Measurements from ENCODE around the gene EML2.

Gene EML2

GRCh38 chr19:45677351-45678230, 38.4 kb upstream of the EML2 start (continued):
- TF ChIP-seq, protein P1, sequence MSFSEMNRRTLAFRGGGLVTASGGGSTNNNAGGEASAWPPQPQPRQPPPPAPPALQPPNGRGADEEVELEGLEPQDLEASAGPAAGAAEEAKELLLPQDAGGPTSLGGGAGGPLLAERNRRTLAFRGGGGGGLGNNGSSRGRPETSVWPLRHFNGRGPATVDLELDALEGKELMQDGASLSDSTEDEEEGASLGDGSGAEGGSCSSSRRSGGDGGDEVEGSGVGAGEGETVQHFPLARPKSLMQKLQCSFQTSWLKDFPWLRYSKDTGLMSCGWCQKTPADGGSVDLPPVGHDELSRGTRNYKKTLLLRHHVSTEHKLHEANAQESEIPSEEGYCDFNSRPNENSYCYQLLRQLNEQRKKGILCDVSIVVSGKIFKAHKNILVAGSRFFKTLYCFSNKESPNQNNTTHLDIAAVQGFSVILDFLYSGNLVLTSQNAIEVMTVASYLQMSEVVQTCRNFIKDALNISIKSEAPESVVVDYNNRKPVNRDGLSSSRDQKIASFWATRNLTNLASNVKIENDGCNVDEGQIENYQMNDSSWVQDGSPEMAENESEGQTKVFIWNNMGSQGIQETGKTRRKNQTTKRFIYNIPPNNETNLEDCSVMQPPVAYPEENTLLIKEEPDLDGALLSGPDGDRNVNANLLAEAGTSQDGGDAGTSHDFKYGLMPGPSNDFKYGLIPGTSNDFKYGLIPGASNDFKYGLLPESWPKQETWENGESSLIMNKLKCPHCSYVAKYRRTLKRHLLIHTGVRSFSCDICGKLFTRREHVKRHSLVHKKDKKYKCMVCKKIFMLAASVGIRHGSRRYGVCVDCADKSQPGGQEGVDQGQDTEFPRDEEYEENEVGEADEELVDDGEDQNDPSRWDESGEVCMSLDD (tag by site-specific recombination; IDR thresholded peaks at IDR 0.05): no peak
- no peak for TF ChIP-seq ZNF266 (tag by site-specific recombination; IDR thresholded peaks at IDR 0.05; ENCODE audit: low read depth)
- TF ChIP-seq SP2 (tag by site-specific recombination; IDR thresholded peaks at IDR 0.05): peak; percentile 66
- no peak for TF ChIP-seq ZSCAN23 (tag by site-specific recombination; IDR thresholded peaks at IDR 0.05)
- no peak for TF ChIP-seq ZNF341 (tag by site-specific recombination; IDR thresholded peaks at IDR 0.05; ENCODE audit: low read depth)
- no peak for TF ChIP-seq IKZF3 (tag by site-specific recombination; IDR thresholded peaks at IDR 0.05)
- TF ChIP-seq ZNF549 (tag by site-specific recombination; IDR thresholded peaks at IDR 0.05): no peak
- no peak for TF ChIP-seq ZNF48 (tag by site-specific recombination; IDR thresholded peaks at IDR 0.05)
- no peak for TF ChIP-seq CTCF (tag by site-specific recombination; IDR thresholded peaks at IDR 0.05)
- TF ChIP-seq ZBTB48 (tag by site-specific recombination; IDR thresholded peaks at IDR 0.05): no peak
- TF ChIP-seq, protein P2, sequence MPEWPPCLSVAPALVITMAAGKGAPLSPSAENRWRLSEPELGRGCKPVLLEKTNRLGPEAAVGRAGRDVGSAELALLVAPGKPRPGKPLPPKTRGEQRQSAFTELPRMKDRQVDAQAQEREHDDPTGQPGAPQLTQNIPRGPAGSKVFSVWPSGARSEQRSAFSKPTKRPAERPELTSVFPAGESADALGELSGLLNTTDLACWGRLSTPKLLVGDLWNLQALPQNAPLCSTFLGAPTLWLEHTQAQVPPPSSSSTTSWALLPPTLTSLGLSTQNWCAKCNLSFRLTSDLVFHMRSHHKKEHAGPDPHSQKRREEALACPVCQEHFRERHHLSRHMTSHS (tag by site-specific recombination; IDR thresholded peaks at IDR 0.05): no peak
- no peak for TF ChIP-seq ZNF311 (tag by site-specific recombination; IDR thresholded peaks at IDR 0.05; ENCODE audit: borderline replicate concordance)
- no peak for TF ChIP-seq ZNF2 (tag by site-specific recombination; IDR thresholded peaks at IDR 0.05)
- TF ChIP-seq ZEB2 (tag by site-specific recombination; IDR thresholded peaks at IDR 0.05): no peak
- TF ChIP-seq, protein P3, sequence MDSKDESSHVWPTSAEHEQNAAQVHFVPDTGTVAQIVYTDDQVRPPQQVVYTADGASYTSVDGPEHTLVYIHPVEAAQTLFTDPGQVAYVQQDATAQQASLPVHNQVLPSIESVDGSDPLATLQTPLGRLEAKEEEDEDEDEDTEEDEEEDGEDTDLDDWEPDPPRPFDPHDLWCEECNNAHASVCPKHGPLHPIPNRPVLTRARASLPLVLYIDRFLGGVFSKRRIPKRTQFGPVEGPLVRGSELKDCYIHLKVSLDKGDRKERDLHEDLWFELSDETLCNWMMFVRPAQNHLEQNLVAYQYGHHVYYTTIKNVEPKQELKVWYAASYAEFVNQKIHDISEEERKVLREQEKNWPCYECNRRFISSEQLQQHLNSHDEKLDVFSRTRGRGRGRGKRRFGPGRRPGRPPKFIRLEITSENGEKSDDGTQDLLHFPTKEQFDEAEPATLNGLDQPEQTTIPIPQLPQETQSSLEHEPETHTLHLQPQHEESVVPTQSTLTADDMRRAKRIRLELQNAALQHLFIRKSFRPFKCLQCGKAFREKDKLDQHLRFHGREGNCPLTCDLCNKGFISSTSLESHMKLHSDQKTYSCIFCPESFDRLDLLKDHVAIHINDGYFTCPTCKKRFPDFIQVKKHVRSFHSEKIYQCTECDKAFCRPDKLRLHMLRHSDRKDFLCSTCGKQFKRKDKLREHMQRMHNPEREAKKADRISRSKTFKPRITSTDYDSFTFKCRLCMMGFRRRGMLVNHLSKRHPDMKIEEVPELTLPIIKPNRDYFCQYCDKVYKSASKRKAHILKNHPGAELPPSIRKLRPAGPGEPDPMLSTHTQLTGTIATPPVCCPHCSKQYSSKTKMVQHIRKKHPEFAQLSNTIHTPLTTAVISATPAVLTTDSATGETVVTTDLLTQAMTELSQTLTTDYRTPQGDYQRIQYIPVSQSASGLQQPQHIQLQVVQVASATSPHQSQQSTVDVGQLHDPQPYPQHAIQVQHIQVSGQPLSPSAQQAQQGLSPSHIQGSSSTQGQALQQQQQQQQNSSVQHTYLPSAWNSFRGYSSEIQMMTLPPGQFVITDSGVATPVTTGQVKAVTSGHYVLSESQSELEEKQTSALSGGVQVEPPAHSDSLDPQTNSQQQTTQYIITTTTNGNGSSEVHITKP (tag by site-specific recombination; IDR thresholded peaks at IDR 0.05): peak; percentile 80
- no peak for TF ChIP-seq TCF7L2 (IDR thresholded peaks at IDR 0.05; ENCODE audit: borderline replicate concordance, low read depth, low read length)
- TF ChIP-seq ZNF184 (tag by site-specific recombination; IDR thresholded peaks at IDR 0.05): no peak
- peak; percentile 49; the same call in 1 of the 2 replicates for TF ChIP-seq KLF8 (tag by site-specific recombination; IDR thresholded peaks at IDR 0.05)
- peak; percentile 50; the same call in 1 of the 2 replicates for TF ChIP-seq ZNF16 (tag by site-specific recombination; IDR thresholded peaks at IDR 0.05; ENCODE audit: low read depth)
- TF ChIP-seq GLIS1 (tag by site-specific recombination; IDR thresholded peaks at IDR 0.05): no peak
- TF ChIP-seq ZNF394 (tag by site-specific recombination; IDR thresholded peaks at IDR 0.05; ENCODE audit: borderline replicate concordance): no peak
- TF ChIP-seq ZNF10 (tag by site-specific recombination; IDR thresholded peaks at IDR 0.05): no peak
- TF ChIP-seq ZNF248 (tag by site-specific recombination; IDR thresholded peaks at IDR 0.05): no peak
- 0 out of 2 replicates have a peak, but pooled peaks have one; percentile 38 for TF ChIP-seq KLF16 (tag by site-specific recombination; IDR thresholded peaks at IDR 0.05)
- TF ChIP-seq ZFP69B (tag by site-specific recombination; IDR thresholded peaks at IDR 0.05): no peak
